Epithelial cell of proximal tubule (primary cell): ENCODE results near the gene CRIP3. TPM values are rescaled to one million over a fixed set of nuclear protein-coding genes. Genes with fewer than 3 reads are reported as not detected.
"Not testable (repeated sequence)": the region's sequence is repeated elsewhere in the genome, so short reads cannot be mapped to it uniquely, and the experiment has no call there.

Source experiments
- DNase-seq: peaks from one replicate; pipeline ENCODE4 v3.0.0-alpha.2; 2011; ENCODE audit warnings: low read depth
- H3K4me3 ChIP-seq: 2 replicates; pipeline ENCODE4 v1.5.1; 2011; ENCODE audit warnings: low read depth, mild to moderate bottlenecking, low read length
- total RNA-seq: library from RNA; depleted of rRNA; stranded (reverse); fragments of >200 nt; gene quantifications from 2 replicates; pipeline ENCODE4 v1.2.3, GENCODE V29; 2015
- TF ChIP-seq, protein P1 (sequence below): conservative IDR thresholded peaks from 2 replicates; pipeline ENCODE4 v1.5.1; 2012; ENCODE audit warnings: low read depth, mild to moderate bottlenecking, low read length

Gene CRIP3, protein sequence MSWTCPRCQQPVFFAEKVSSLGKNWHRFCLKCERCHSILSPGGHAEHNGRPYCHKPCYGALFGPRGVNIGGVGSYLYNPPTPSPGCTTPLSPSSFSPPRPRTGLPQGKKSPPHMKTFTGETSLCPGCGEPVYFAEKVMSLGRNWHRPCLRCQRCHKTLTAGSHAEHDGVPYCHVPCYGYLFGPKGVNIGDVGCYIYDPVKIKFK
- not detected in 2 replicates for total RNA-seq

DNA sequence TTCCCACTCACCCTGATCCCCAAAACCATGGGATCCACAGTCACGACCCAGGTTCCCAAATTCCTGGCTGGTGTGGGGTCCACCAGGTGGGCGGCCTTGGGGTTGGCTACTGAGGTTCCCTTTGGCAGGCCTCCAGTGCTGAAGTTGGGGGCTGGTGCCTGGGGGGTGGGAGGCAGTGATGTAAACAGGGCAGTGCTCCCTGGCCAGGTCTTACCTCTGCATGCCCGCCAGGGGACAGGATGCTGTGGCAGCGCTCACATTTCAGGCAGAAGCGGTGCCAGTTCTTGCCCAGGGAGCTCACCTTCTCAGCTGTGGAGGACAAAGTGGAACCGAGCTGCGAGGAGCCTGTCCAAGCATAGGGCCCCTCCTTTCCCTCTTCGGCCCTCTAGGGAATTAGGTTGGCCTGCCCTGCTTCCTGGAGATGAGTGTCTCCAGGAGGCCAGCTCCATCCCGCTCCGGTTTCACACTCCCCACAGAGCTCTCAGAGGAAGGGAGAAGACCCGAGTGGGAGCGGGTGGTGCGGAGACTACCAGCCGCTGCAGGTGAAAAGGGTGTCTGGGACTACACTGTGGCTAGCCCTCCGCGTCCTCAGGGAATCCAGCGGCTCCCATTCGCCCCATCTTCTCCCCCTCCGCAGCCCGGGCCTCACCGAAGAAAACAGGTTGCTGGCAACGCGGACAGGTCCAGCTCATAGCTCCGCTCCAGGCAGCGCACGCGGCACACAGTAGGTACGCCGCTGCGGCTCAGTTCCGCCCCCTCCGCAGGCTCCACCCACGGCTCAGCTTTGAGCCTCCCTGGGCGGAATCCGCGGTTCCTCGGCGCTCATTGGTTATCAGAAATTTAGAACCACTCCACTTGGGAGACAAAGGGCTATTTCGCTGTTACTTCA lies at the start of gene CRIP3:
Gene CRIP3, minus strand, starts transcription at position 726 of the 889 bp plus-strand sequence. Its CDS starts 34 bp downstream, at position 692.
- TF ChIP-seq, protein P1, sequence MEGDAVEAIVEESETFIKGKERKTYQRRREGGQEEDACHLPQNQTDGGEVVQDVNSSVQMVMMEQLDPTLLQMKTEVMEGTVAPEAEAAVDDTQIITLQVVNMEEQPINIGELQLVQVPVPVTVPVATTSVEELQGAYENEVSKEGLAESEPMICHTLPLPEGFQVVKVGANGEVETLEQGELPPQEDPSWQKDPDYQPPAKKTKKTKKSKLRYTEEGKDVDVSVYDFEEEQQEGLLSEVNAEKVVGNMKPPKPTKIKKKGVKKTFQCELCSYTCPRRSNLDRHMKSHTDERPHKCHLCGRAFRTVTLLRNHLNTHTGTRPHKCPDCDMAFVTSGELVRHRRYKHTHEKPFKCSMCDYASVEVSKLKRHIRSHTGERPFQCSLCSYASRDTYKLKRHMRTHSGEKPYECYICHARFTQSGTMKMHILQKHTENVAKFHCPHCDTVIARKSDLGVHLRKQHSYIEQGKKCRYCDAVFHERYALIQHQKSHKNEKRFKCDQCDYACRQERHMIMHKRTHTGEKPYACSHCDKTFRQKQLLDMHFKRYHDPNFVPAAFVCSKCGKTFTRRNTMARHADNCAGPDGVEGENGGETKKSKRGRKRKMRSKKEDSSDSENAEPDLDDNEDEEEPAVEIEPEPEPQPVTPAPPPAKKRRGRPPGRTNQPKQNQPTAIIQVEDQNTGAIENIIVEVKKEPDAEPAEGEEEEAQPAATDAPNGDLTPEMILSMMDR: peak; percentile 51
- no peak for DNase-seq
- peak within 1 kb of the TSS; percentile 41 for H3K4me3 ChIP-seq

DNA sequence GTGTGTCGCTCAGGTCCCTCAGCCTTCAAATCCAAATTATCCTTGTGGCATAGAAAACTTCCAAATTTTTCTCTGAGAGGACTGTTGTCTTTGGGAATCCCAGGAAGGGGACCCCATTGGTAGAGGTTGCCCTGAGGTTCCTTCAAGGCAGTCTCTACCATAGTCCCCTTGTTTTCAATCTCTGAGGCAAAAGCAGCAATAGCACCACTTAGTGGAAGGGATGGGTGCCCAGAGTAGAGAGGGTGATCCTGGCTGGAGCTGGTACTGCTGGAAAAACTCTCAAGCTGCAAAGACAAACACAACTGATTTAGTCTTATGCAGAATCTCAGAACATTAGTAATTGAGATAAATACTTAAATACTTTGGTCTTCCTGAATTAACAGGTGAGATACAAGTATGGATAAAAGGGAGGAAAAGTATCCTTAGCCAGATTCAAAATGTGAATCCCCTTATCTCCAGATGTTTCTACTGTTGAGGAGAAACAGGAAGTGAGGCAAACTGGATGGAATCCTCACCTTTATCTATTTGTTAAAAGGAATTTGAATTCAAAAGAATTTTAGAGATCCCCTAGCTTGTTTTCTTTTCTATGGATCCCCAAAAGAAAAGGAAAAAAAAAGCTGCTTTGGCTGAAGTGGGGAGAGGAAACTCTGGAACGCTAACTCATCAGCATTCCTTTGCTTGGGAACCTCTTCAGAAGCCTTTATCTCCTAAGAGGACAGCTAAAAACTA lies 47.4 kb upstream of the CRIP3 start:
- no peak overlapping the region for H3K4me3 ChIP-seq
- no peak for DNase-seq
- TF ChIP-seq, protein P1: peak; percentile 65

DNA sequence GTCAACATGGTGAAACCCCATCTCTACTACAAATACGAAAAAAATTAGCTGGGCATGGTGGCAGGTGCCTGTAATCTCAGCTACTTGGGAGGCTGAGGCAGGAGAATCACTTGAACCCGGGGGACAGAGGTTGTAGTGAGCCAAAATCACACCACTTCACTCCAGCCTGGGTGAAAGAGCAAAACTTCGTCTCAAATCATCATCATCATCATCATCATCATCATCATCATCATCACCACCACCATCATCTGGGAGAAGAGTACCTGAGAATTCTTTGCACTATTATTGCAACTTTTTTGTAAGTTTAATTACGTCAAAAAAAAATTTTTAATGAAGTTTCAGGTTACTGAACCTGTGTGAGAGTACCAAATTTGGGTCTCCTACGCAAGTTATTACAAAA lies 43.3 kb upstream of the CRIP3 start:
- not testable (repeated sequence) for DNase-seq, H3K4me3 ChIP-seq

DNA sequence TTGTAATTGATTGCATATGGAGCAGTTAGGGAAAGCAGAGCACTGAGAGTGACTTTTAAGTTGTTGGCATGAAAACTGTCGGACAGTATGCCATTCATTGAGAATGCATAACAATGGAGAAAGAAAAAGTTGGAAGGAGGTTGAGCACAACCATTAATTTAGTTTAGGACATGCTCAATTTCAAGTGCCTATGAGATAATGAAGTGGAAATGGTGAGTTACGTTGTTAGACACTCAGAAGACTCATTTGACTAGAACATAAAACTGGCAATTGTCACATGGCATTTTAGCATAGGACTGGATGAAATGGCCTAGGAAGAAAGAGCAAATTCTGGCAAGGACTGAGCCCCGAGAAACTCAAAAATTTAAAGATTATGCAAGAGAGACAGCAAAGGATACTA lies 38.8 kb upstream of the CRIP3 start:
- H3K4me3 ChIP-seq: no peak overlapping the region
- TF ChIP-seq, protein P1: no peak
- no peak for DNase-seq

DNA sequence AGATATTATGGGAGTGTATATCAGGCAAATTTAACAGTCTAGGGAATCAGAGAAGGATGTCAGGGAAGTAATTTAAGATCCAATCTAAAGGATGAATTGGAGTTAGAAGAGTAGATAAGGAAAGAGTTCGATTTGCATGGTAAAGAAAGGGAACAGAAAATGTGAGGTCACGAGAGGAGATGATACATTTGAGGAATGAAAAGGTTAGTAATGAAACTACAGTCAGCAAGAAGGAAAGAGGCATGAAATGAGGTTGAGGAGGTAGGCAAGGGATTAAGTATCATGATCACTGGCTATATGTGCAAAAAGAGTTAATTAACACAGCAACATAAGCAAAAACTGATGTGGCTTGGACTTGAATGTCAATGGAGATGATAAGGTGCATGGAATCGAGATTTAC lies 38.4 kb upstream of the CRIP3 start:
- TF ChIP-seq, protein P1: no peak
- no peak overlapping the region for H3K4me3 ChIP-seq
- DNase-seq: no peak

DNA sequence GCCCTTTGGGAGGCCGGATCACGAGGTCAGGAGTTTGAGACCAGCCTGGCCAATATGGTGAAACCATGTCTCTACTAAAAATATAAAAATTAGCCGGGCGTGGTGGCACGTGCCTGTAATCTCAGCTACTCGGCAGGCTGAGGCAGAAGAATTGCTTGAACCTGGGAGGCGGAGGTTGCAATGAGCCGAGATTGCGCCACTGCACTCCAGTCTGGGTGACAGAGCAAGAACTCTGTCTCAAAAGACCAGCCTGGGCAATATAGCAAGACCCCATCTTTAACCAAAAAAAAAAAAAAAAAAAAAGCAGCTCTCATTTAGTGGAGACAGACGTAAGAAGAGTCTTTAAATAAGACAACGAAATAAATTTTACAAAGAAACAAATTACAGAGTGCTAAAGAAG lies 37.6 kb upstream of the CRIP3 start:
- DNase-seq, H3K4me3 ChIP-seq: not testable (repeated sequence)

DNA sequence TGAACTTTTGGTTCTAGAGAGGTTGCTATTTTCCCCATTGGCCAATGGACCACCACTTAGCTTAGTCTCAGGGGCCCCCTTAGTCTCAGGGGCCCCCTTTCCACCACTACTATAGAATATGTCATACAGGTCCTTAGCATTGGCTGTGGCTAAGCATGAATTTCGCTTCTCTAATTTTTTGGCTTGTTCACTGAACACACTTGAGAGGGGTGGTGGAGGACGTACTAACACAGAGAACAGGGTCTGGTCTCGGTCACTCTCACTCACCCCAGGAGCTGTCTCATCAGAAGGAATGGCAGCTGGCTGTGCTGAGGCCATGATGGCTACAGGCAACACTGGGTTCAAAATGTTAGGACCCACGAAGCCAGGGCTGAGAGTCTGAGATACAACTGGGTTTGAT lies 30.5 kb upstream of the CRIP3 start:
- TF ChIP-seq, protein P1: no peak
- no peak for DNase-seq
- H3K4me3 ChIP-seq: no peak overlapping the region

DNA sequence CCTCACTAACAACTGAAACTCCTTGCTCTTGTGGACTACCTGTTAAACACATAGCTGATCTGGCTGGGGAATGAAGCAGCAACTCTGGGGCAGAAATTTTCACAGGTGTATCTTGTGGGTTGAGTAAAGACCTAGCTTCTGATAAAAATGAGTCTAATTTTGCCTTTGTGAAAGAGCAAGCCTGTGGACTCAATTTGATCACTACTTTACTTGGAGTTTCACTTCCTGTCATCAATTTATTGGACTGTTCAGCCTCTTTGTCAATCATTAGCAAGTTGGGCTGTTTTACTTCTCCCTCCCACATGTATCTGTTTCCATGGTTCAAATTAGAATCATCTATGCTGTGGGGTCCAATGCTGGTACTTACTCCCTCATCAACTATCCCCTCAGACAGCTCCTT lies 29.6 kb upstream of the CRIP3 start:
- no peak overlapping the region for H3K4me3 ChIP-seq
- TF ChIP-seq, protein P1: no peak
- DNase-seq: no peak
